PC-9 (cell line): Measurements from ENCODE around the gene FOXA1. TPM values are rescaled to one million over a fixed set of nuclear protein-coding genes. Genes with fewer than 3 reads are reported as not detected.

Experiments used
- BruUV-seq: library from RNA; stranded (reverse); fragments of 400-500 nt; replicated peaks from 2 replicates; lab custom pipeline; 2021; lab: Mats Ljungman, UMichigan
- CTCF ChIA-PET: fragments of 300-600 bp; sonication (Branson Sonifier 250); formaldehyde crosslinking; loops from one replicate; lab custom pipeline; 2022; ENCODE audit warnings: antibody characterized with exemption; lab: Charles Lee
- POLR2A ChIA-PET: fragments of 300-600 bp; sonication (Branson Sonifier 250); formaldehyde crosslinking; loops from one replicate; lab custom pipeline; 2022; ENCODE audit warnings: antibody characterized with exemption; ENCODE audit not compliant: unreplicated experiment; lab: Charles Lee
- DNase-seq, 2 experiments: peaks; one replicate each; pipeline versions ENCODE4 v3.0.0 to v3.0.0-alpha.2; 2015 to 2022; ENCODE audit warnings: mixed read lengths in 1 of 2
- H2AFZ ChIP-seq: fragments of 200-600 bp; sonication (generic); 2 replicates; pipeline ENCODE4 v1.8.1; 2017; ENCODE audit warnings: antibody characterized with exemption
- H3F3A ChIP-seq: fragments of 200-600 bp; sonication (generic); 2 replicates; pipeline ENCODE4 v1.8.1; 2017; ENCODE audit warnings: antibody characterized with exemption, mild to moderate bottlenecking, low read depth; ENCODE audit not compliant: insufficient read depth
- H3K27ac ChIP-seq: fragments of 200-600 bp; sonication (generic); 2 replicates; pipeline ENCODE4 v1.6.1; 2016; ENCODE audit warnings: mixed run types
- H3K27me3 ChIP-seq: fragments of 200-600 bp; sonication (generic); 2 replicates; pipeline ENCODE4 v1.6.1; 2016; ENCODE audit warnings: low read depth, mixed run types; ENCODE audit not compliant: insufficient read depth
- H3K36me3 ChIP-seq: fragments of 200-600 bp; sonication (generic); 2 replicates; pipeline ENCODE4 v1.6.1; 2016; ENCODE audit warnings: low read depth, mixed run types
- H3K4me1 ChIP-seq: fragments of 200-600 bp; sonication (generic); replicated peaks from 2 replicates; pipeline ENCODE4 v1.6.1; 2016; ENCODE audit warnings: mixed run types; ENCODE audit not compliant: insufficient read depth
- H3K4me2 ChIP-seq: fragments of 200-600 bp; sonication (generic); 2 replicates; pipeline ENCODE4 v1.6.1; 2017; ENCODE audit warnings: mixed run types
- H3K4me3 ChIP-seq: fragments of 200-600 bp; sonication (generic); 2 replicates; pipeline ENCODE4 v1.6.1; 2016; ENCODE audit warnings: mixed run types
- H3K79me2 ChIP-seq: fragments of 200-600 bp; sonication (generic); 2 replicates; pipeline ENCODE4 v1.6.1; 2017; ENCODE audit warnings: low read depth, mixed run types
- H3K9me2 ChIP-seq: fragments of 200-600 bp; sonication (generic); 2 replicates; pipeline ENCODE4 v1.8.1; 2017; ENCODE audit warnings: mild to moderate bottlenecking; ENCODE audit not compliant: insufficient read depth
- H3K9me3 ChIP-seq: fragments of 200-600 bp; sonication (generic); 2 replicates; pipeline ENCODE4 v1.8.1; 2016; ENCODE audit warnings: low read depth; ENCODE audit not compliant: insufficient read depth
- H4K20me1 ChIP-seq: fragments of 200-600 bp; sonication (generic); 2 replicates; pipeline ENCODE4 v1.8.1; 2017; ENCODE audit not compliant: insufficient read depth
- EZH2 ChIP-seq: fragments of 200-600 bp; sonication (generic); IDR thresholded peaks from 2 replicates; pipeline ENCODE4 v1.8.0; 2017; ENCODE audit warnings: antibody characterized with exemption, low read depth
- intact Hi-C: fragments of 100-400 bp; cut with micrococcal nuclease; formaldehyde crosslinking; loops from one replicate; pipeline ENCODE4 v1.10.0; 2022; ENCODE audit not compliant: unreplicated experiment
- total RNA-seq: library from RNA; stranded (reverse); gene quantifications from 2 replicates; pipeline ENCODE4 v1.2.3, GENCODE V29; 2021
- TF ChIP-seq, protein P1 (sequence below): fragments of 200-600 bp; sonication (generic); conservative IDR thresholded peaks from 2 replicates; pipeline ENCODE4 v1.6.1; 2017; ENCODE audit warnings: mixed run types, antibody characterized with exemption, mild to moderate bottlenecking, moderate library complexity

The FOXA1 gene
- total RNA-seq, 1 experiment from 2014 or later: 35.4 TPM

DNA sequence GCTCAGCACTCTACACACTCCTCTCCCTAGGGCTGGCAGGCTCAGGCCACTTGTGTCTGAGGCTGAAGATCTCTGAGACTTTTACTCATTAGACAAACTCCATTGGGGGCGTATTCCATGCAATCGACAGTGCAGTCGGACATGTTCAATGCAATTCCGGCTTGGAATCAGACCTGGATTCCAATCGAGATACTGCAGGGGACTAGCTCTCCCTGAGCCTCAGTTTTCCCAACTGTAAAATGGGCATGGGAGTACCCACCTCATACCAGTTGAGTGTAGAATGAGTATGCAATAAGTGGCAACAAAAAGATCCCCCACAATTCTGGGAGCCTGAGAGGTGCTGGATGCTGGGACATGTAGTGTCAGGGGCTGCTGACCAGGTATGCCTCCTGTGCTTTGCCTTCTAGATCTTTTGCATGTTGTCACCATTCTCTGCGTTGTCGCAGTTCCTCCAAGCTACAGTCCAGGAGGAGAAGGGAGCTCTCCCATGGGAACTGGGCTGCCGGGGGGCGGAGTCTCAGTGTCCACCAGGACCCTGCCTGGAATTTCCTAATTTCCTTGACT is 8.7 kb upstream of the FOXA1 start:
- no TSS peak for BruUV-seq
- Histone ChIP-seq H3K9me2 (no peaks in the 10 kb centered on the region), H3F3A (peaks cover 7% of the 10 kb centered on the region; the same call in 1 of the 2 replicates), H4K20me1 (no peaks in the 10 kb centered on the region), H3K4me3 (no peak overlapping the region), H3K27ac (no peak overlapping the region), H2AFZ (no peak overlapping the region), H3K36me3 (no peaks in the 10 kb centered on the region), H3K79me2 (peaks cover 20% of the 10 kb centered on the region), H3K4me1 (peaks cover 14% of the 10 kb centered on the region), H3K4me2 (no peak overlapping the region), H3K9me3 (no peaks in the 10 kb centered on the region), H3K27me3 (no peaks in the 10 kb centered on the region)
- no peak for DNase-seq
- ChIA-PET POLR2A (no interaction called here), CTCF (no interaction called here)
- TF ChIP-seq EZH2: no peak
- TF ChIP-seq, protein P1, sequence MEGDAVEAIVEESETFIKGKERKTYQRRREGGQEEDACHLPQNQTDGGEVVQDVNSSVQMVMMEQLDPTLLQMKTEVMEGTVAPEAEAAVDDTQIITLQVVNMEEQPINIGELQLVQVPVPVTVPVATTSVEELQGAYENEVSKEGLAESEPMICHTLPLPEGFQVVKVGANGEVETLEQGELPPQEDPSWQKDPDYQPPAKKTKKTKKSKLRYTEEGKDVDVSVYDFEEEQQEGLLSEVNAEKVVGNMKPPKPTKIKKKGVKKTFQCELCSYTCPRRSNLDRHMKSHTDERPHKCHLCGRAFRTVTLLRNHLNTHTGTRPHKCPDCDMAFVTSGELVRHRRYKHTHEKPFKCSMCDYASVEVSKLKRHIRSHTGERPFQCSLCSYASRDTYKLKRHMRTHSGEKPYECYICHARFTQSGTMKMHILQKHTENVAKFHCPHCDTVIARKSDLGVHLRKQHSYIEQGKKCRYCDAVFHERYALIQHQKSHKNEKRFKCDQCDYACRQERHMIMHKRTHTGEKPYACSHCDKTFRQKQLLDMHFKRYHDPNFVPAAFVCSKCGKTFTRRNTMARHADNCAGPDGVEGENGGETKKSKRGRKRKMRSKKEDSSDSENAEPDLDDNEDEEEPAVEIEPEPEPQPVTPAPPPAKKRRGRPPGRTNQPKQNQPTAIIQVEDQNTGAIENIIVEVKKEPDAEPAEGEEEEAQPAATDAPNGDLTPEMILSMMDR: no peak
- intact Hi-C loops: no loop called here

- intact Hi-C loops: no loop called here
- no TSS peak for BruUV-seq
- DNase-seq: no peak
- ChIA-PET CTCF (interaction anchor here (0.6 kb wide), 1 partner anchor 246 kb away, joined by 3 read pairs; no protein-coding TSS in a partner anchor), POLR2A (no interaction called here)
- no peak for TF ChIP-seq EZH2
- TF ChIP-seq, protein P1: no peak
- Histone ChIP-seq H3K27ac (no peak overlapping the region), H3K79me2 (peaks cover 29% of the 10 kb centered on the region), H3K4me3 (no peak overlapping the region), H3K4me1 (peaks cover 14% of the 10 kb centered on the region), H3K27me3 (no peaks in the 10 kb centered on the region), H4K20me1 (no peaks in the 10 kb centered on the region), H3K9me2 (no peaks in the 10 kb centered on the region), H3K4me2 (no peak overlapping the region), H2AFZ (no peak overlapping the region), H3K9me3 (no peaks in the 10 kb centered on the region), H3F3A (peaks cover 10% of the 10 kb centered on the region; the same call in 1 of the 2 replicates), H3K36me3 (no peaks in the 10 kb centered on the region)
These were observed 7.8 kb upstream of the FOXA1 start for GRCh38 chr14:37602605-37603453.

GRCh38 chr14:37601865-37602264 is 6.8 kb upstream of the FOXA1 start:
- H4K20me1 ChIP-seq: no peaks in the 10 kb centered on the region
- ChIA-PET CTCF (no interaction called here), POLR2A (no interaction called here)
- H2AFZ ChIP-seq: no peak overlapping the region
- no peak for DNase-seq
- TF ChIP-seq, protein P1: no peak
- no peak for TF ChIP-seq EZH2
- H3K36me3 ChIP-seq: no peaks in the 10 kb centered on the region
- no peak overlapping the region for H3K27ac ChIP-seq
- peaks cover 38% of the 10 kb centered on the region for H3K79me2 ChIP-seq
- H3K4me1 ChIP-seq: peaks cover 14% of the 10 kb centered on the region
- intact Hi-C loops: no loop called here
- H3K9me3 ChIP-seq: no peaks in the 10 kb centered on the region
- H3K4me2 ChIP-seq: no peak overlapping the region
- H3K27me3 ChIP-seq: no peaks in the 10 kb centered on the region
- no TSS peak for BruUV-seq
- H3K9me2 ChIP-seq: no peaks in the 10 kb centered on the region
- H3F3A ChIP-seq: peaks cover 20% of the 10 kb centered on the region
- H3K4me3 ChIP-seq: no peak overlapping the region
